ENCODE measurements around the gene RGS6.

GRCh38 chr14:72084935-72085334, 152.7 kb downstream of the RGS6 start:
- TF ChIP-seq EZH2 (IDR thresholded peaks at IDR 0.05; ENCODE audit: insufficient read depth, poor library complexity, severe bottlenecking): no peak
- TF ChIP-seq EZH2phosphoT487 (IDR thresholded peaks at IDR 0.05; ENCODE audit: insufficient read depth, low read depth): no peak
